HG03558 (cell line): ENCODE results near the gene GNG7.
"Not testable (repeated sequence)": the region's sequence is repeated elsewhere in the genome, so short reads cannot be mapped to it uniquely, and the experiment has no call there.

Source experiments
- ATAC-seq: cut with Tn5 transposase; IDR thresholded peaks from one replicate; pipeline ENCODE4 v1.9.1; 2021; ENCODE audit warnings: moderate number of reproducible peaks; ENCODE audit not compliant: unreplicated experiment; ENCODE audit errors: extremely low read depth

GNG7 gene

DNA sequence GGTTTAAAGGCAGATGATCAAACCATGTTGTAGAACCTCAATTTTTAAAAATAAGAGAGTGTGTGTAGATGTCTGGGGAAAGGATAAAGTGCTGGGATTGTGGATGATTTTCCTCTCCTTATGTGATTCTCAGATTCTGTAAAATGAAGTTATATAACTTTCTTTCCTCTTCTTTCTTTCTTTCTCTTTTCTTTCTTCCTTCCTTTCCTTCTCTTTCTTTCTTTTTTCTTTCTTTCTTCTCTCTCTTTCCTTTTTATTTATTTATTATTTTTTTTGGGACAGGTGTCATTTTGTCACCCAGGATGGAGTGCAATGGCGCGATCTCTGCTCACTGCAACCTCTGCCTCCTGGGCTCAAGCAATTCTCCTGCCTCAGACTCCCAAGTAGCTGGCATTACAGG lies 144.0 kb downstream of the GNG7 start:
- no peak for ATAC-seq

- not testable (repeated sequence) for ATAC-seq
Measured at GRCh38 chr19:2558131-2558530, 144.4 kb downstream of the GNG7 start.

DNA sequence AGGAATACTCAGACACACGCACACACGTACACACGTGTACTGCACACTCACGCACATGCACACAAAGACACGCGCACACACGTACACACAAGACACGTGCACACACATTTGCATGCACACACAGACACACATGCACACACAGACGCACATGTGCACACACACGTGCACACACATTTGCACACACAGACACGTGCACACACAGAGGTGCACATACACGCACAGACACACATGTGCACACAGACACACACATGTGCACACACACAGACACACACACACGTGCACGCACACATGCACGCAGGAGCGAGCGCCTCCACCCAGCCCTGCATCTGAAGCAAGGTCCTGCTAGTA lies 145.4 kb downstream of the GNG7 start:
- ATAC-seq = no peak

- no peak for ATAC-seq
Measured at GRCh38 chr19:2556221-2557092, 146.0 kb downstream of the GNG7 start.

DNA sequence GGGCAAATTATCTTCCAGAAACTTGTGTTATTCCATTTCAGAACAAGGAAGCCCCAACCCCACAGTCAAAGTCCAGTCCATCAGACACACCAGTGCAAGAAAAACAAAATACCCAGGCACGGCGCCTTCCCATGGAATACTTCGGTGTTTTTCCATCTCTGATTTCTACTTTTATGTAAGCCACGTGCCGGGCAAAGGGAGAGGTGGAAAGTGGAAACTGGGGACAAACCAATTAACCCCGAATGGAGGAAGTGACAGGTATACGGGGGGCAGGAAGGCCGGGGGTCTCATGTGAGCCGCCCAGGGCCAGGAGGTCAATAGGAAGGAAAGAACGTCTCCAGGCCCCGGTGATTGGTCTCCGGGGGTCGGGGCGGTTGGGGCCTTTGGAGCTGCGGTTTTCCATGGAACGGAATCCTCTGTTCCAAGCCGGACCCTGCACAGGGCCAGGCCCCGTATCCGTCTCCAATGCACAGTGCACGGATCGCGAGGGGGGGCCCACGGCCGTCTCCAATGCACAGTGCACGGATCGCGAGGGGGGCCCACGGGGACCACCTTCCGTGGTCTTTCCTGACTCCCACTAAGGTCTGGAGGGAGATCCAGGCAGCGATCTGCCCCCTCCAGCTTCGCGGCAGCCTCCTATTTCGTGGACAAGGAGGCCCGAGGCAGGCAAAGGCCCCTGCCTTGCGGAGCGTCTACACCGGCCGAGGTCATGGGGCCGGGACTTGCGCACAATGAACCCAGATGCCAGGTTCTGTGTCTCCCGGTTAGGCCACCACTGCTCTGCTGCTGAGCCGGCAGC lies 146.9 kb downstream of the GNG7 start:
- ATAC-seq = no peak

DNA sequence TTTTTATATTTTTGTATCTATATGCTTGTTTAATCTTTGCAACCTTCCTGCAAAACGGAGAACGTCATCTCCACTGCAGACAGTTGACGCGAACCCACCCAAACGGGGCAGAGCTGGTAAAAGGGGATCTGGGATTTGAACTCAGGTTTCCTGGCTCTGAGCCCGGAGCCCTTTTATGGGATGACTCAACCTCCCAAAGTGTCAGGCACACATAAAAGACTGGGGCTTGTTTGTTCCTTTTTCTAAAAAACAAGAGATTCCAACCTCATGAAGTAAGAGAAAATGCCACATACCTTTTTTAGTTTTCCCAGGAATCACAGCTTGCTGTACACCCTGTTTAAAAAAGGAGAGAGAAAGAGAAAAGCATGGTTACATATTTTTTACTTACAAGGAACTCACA lies 147.6 kb downstream of the GNG7 start:
- no peak for ATAC-seq

DNA sequence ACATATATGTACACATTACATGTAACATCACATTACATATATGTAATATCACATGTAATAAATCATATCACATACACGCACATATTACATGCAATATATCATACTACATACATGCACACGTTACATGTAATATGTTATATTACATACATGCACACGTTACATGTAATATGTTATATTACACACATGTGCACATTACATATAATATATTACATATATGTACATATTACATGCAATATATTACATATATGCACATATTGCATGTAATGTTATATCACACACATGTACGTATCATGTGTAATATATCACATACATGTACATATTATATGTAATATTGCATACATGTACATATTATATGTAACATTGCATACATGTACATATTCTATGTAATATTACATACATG lies 149.0 kb downstream of the GNG7 start:
- ATAC-seq = no peak

- no peak for ATAC-seq
Measured at GRCh38 chr19:2552859-2553258, 149.6 kb downstream of the GNG7 start.

DNA sequence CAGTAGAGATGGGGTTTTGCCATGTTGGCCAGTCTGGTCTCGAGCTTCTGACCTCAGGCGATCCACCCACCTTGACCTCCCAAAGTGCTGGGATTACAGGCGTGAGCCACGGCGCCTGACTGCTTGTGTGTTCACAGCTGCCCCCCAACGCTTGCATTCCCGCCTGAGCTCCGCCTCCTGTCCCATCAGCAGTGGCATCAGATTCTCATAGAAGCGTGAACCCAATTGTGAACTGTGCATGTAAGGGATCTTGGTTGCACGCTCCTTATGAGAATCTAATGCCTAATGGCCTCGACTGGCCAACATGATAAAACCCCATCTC lies 150.7 kb downstream of the GNG7 start:
- no peak for ATAC-seq

DNA sequence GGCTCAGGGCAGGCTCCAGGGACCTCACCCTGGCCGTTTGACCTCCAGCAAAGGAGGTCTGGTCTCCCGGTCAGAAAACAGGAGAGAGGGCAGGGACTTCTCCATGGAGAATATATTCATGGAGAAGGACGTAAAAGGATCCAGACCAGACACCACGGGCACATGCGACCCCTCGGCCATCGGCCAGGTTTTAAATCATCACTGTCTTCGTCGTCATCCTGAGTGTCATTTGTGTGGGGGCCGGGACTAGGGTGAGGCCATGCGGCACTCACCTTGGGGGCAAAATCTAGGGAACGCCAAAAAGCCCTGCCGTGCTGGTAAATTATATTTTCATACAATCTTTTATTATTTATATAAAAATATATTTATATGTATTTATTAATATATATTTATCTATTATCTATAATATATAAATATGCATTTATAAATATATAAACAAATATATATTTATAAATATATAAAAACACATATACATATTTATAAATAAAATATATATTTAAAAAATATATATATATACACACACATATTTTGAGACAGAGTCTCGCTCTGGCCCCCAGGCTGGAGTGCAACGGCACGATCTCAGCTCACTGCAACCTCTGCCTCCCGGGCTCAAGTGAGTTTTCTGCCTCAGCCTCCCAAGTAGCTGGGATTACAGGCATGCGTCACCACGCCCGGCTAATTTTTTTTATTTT lies 151.2 kb downstream of the GNG7 start:
- no peak for ATAC-seq

DNA sequence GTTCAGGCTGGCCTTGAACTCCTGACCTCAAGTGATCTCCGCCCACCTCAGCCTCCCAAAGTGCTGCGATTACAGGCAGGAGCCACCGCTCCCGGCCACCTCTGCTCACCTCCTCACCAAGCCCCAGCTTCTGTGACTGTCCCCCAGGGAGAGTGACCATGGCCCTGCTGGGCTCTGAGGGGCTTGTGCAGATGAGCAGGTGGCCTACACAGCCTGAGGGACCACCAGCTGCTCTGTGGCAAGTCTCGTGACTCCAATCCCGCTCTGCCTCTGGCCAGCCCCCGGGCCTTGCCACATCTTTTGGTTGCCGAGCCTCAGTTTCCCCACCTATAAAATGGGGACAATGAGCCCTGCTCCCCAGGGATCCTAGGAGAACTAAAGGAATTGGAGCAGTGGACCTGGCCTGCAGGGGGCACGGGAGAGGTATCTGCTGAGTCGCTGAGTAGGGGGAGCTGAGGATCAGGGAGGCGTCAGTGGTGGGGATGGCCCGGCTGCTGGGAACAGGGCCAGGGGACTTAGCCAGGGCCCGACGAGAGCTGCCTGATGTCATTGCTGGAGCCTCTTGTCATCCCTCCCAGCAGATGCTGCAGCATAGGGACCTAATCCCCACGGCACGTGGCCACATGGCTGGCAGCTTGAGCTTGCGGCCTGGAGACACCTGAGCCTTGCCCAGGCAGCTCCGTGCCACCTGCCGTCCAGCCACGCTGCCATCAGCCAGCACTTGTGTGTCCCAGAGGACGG lies 151.9 kb downstream of the GNG7 start:
- no peak for ATAC-seq

DNA sequence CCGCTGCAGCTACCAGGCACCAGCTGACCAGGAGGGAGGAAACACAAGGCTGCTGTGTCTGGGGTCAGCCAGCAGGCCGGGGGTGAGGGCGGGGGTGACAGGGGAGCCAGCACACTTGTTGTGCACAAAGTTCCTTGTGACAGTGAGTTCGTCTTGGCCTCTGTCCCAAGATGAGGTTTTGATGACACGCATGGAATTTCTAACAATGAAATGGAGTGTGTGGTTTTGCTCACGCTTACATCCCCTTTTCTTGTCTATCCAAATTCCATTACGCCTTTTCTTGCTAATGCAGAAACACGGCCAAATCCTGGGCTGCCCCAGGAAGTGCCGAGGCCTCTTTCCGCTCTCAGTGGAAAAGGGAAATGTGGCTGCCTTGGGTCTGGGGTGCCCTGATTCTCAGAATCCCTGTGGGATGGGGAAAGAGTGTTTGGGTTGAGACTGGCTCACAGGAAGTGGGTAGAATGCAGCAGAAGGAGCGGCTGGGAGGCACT lies 152.7 kb downstream of the GNG7 start:
- ATAC-seq = no peak

GRCh38 chr19:2548966-2549365 lies 153.5 kb downstream of the GNG7 start:
- ATAC-seq = no peak

DNA sequence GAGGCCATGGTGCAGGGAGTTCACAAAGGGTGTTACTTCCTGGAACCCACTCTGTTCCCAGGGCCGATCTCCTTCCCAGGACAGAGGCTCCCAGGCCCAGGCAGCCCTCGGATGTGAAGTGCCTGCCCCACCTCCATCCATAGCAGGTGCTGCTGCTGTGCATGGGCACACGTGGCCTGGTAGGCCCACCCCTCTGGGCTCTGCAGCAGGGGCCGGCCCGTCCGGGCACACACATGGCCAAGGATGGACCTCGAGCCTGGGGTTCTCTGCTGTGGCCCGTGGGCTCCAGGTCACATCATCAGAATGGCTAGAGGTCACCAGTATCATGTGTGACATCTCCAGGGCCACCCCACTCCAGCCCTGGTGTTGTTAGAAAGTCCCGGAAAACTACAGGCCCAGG lies 154.8 kb downstream of the GNG7 start:
- no peak for ATAC-seq

DNA sequence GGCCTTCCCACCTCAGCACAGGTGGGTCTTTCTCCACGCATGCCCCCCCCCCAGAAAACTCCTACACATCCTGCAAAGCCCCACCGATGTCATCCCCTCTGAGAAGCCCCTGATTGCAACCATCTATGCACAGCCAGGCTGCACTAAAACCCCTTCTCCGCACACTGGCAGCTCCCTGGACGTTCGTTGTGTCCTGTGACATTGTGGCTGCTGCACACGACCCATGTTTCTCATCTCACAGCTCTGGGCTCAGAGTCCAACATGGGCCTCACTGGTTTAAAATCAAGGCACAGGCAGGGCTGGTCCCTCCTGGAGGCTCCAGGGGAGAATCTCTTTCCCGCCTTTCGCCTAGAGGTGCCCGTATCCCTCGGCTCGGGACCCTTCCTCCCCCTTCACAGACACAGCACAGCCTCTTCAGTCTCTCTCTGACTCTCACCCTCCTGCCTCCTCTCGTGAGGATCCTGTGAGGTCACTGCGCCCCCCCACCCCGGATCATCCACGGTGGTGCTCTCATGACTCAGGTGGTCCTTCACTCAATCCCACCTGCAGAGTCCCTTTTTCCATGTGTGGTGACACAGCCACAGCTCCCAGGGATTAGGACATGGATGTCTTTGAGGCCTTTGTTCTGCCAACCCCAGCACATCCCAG lies 155.3 kb downstream of the GNG7 start:
- ATAC-seq = no peak

GRCh38 chr19:2546128-2547032 lies 156.1 kb downstream of the GNG7 start:
- ATAC-seq = no peak

- not testable (repeated sequence) for ATAC-seq
Measured at GRCh38 chr19:2545416-2546127, 156.9 kb downstream of the GNG7 start.
